AG09319 (cell line): Measurements from ENCODE around the gene PLPPR3.
"Not testable (repeated sequence)": the region's sequence is repeated elsewhere in the genome, so short reads cannot be mapped to it uniquely, and the experiment has no call there.

ENCODE experiments used
- DNase-seq: peaks from one replicate; pipeline ENCODE4 v3.0.0-alpha.2; 2010; ENCODE audit warnings: low read depth; ENCODE audit errors: extremely low read depth
- CTCF ChIP-seq: IDR thresholded peaks from 2 replicates; pipeline ENCODE4 v1.5.1; 2011; ENCODE audit warnings: low read depth, mild to moderate bottlenecking, inconsistent platforms, low read length, moderate library complexity

Gene PLPPR3

DNA sequence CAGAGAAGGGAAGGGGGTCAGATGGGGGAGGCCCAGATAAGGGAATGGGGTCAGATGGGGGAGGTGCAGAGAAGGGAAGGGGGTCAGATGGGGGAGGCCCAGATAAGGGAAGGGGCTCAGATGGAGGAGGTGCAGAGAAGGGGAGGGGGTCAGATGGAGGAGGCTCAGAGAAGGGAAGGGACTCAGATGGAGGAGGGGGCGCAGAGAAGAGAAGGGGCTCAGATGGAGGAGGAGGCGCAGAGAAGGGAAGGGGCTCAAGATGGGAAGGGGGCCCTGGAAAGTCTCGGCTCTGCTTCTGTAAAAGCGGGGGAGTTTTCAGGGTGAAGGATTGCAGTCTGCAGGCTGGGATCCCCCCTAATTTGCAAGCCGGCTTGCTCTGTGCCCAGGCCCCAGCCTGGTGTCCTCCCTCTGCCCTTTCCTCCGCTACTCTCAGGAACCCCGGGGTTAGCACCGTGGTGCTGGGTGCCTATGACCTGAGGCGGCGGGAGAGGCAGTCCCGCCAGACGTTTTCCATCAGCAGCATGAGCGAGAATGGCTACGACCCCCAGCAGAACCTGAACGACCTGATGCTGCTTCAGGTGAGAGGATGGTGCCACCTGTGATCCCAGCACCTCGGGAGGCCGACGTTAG lies 7.5 kb upstream of the PLPPR3 start:
- TF ChIP-seq CTCF = no peak
- no peak for DNase-seq

GRCh38 chr19:827710-828321 lies 6.1 kb upstream of the PLPPR3 start, which contains the start of gene AZU1:
AZU1 (plus strand) TSS chr19:827837; CDS start chr19:827847, 10 bp downstream.
- no peak for DNase-seq
- no peak for TF ChIP-seq CTCF

- TF ChIP-seq CTCF = no peak
- DNase-seq = no peak
These were observed 5.6 kb upstream of the PLPPR3 start for GRCh38 chr19:827314-827709.

DNA sequence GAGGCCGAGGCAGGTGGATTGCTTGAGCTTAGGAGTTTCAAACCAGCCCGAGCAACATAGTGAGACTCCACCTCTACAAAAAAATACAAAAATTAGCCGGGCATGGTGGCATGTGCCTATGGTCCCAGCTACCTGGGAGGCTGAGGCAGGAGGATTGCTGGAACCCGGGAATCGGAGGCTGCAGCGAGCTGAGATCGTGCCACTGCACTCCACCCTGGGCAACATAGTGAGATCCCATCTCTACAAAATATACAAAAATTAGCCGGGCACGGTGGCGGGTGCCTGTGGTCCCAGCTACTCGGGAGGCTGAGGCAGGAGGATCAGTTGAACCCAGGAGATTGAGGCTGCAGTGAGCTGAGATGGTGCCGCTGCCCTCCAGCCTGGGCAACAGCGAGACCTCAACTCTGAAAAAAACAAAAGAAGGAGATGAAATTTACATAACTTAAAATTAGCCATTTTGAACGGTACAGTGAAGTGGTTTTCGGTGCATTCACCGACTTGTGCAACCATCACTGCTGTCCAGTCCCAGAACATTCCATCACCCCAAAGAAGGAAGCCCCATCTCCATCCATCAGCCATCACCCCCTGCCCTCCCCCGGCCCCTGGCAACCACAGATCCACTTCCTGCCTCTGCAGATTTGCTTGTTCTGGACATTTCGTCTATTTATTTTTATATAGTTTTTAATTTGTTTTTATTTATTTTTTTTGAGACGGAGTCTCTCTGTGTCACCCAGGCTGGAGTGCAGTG lies 4.3 kb upstream of the PLPPR3 start:
- TF ChIP-seq CTCF = no peak
- DNase-seq = no peak

DNA sequence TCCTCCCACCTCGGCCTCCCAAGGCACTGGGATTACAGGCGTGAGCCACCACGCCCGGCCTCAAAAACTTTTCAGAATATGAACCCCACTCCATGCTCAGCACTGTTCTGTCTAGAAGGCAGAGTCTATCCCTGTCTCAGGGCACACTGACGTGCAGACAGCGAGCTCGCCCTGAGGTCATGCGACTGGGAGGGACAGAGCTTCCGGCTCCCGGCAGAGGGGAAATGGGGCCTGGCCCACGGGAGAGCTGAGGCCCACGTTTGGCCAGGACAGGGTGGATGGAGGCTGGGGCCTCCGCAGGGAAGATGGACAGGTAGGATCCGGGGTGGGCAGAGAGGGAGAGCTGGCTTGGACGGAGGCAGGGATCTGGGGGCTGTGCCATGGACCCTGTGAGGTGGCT lies 3.1 kb upstream of the PLPPR3 start:
- no peak for TF ChIP-seq CTCF
- DNase-seq = no peak

- no peak for TF ChIP-seq CTCF
- DNase-seq = no peak
These were observed 1.9 kb upstream of the PLPPR3 start for GRCh38 chr19:823565-824121.

DNA sequence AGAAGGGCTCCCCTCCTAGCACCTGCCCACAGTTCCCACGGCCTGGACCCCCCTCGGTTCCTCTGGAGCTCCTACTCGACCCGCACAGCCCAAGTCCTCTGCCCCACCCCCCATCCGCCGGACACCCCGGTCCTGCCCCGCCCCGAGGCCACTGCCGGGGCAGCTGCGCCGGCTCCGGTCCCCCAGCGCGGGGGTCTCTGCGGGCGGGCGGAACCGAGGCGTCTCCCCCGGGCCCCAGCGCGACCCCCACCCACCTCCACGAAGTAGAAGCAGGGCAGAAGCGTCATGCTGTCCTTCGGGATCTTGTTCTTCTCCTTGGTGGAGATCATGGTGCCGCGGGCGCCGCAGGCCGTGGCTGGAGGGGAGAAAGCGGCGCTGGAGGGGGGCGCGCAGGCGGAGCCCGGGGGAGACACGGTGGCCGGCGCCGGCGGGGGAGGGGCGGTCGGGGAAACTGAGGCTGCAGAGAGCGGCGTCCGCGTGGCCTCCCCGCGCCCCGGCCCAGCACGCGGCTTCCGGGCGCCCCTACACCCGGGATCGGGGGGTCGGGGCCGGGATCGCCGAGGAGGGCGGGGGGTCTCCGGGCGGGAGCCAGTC lies 427 bp downstream of the PLPPR3 start:
- DNase-seq = no peak
- TF ChIP-seq CTCF = no peak

DNA sequence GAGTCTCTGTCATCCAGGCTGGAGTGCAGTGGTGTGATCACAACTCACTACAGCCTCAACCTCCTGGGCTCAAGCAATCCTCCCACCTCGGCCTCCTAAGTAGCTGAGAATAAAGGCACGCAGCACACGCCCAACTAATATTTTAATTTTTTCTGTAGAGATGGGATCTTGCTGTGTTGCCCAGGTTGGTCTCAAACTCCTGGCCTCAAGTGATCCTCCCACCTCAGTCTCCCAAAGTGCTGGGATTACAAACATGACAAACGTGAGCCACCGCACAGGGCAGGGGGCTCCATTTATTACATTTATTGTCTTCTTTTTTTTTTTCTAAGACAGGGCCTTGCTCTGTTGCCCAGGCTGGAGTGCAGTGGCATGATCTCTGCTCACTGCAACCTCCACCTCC lies 1.5 kb downstream of the PLPPR3 start:
- not testable (repeated sequence) for DNase-seq
